ENCODE measurements around the gene RNF141. TPM values are rescaled to one million over a fixed set of nuclear protein-coding genes. Genes with fewer than 3 reads are reported as not detected.

RNF141 gene
- total RNA-seq, 1 donor from 2014 or later = 8.7 TPM

DNA sequence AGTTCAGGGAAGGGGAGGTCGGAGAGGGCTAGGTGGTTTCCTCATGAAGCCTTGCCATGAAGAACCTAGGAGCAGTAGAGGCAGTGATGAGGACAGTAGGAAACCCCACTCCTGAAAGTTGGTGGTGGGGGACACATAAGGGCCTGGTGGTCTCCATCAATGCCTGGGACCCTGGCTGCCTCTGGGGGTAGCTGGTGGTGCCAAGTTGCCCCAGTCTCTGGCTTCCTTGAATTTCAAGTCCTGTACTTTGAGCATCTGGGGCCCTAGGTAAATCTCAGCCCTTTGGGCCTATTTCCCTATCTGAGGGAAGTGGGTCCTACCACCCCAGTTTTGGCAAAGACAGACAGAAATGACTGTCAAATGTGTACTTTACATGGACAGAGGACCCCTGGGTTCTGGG is 57.8 kb downstream of the RNF141 start:
- intact Hi-C loops (cut with micrococcal nuclease) = no loop called here

DNA sequence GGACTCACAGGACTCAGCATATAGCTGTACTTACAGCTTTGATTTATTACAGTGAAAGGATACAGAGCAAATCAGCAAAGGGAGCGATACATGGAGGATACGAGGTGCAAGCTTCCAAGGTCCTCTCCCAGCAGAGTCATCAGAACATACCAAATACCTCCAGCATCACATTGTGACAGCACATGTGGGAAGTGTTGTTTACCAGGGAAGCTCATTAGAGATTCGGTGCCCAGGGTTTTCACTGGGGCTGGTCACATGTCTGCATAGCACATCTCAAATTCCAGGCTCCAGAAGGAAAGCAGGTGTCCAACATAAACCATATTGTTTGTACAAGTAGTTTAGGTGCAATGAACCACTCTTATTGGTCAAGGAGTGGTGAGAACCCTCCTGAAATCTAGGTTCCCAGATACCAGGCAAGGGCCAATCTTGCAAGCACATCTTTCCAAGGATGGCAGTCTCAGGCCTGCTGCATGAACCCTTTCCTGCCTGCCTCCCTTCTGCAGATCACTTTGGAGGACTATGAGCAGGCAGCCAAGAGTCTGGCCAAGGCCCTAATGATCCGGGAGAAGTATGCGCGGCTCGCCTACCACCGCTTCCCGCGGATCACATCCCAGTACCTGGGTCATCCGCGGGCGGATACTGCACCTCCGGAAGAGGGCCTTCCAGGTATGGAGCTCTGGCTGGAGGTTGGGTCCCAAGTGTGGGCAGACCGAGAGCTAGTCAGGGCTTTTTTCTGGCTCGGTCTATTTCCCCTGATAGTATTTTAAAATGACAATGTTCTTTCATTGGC is 59.2 kb downstream of the RNF141 start:
- intact Hi-C loops (cut with micrococcal nuclease) = no loop called here

DNA sequence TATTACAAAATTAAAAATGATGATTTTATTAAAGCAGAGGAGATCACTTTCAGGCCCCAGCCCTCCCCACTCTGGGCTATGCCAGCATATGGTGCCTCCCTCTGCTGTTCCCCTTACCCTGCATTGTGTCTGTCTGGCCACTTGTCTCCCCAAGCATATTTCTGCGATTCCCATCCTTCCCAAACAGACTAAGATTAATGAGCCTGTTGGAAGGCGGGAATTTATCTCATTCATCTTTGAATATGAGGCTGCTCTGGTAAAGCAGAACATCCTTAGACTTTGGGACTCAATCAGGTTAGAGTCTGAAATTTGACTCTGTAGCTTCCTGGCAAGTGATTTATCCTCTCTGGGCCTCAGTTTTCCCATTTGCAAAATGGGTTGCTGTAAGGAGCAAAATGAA is 60.2 kb downstream of the RNF141 start:
- intact Hi-C loops (cut with micrococcal nuclease) = no loop called here

DNA sequence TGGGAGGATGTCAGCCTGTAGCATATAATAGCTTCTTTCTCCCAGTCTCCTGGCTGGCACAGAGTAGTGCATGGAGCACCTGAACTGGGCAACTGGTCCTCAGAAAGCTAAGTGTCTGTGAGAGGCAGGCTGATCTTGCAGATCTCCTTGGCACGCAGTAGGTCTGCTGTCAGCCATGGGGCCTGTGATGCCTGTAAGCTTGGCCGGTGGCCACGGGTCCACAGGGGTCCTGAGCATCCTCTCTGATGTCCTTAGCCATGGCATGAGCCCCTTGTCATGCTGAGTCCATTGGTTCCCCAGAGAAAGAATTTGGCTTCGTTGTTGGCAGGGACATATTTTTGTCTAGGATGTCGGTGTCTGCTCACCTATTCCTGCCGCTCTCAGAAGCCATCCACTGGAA is 61.0 kb downstream of the RNF141 start:
- intact Hi-C loops (cut with micrococcal nuclease) = no loop called here

DNA sequence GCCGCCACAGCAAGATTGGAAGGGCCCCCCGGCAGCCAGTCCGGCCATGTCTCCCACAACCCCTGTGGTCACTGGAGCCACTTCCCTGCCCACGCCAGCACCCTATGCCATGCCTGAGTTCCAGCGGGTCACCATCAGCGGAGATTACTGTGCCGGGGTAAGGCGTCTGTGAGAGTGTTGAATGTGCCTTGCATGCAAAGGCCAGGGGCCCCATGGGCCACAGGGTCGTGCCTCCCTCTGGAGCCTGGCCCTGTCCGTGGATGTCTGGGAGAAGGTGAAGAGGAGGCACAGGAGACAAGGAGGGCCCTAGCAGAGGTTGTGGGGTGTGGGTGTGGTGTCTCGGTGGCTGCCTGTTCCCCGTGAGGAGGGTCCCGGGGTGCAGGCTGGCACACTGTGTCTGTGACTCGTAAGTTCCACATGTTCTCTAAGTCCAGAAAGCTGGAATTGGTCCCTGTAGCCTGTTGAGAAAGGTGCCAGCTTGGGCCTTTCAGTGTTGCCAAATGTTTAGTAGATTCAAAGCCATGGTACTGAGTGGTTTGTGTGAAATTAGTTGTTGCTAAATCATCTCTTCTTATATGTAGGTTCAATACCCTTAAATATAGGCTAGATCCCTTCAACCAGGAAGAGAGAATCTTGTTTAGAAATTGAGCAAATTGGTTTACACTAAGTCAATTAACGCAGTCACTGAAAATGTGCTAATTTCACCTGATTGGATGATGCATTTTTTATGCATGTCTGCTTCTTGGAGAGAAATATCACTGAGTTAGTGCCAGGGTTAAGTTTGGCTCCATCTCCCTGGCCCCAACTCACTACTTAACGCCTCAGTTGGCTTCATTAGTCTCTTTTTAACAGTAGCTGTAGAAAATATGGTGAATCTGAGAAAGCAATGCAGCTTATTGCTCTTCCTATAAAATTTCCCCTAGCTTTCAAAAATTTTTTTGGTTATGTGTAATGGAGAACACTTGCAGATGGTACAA is 62.1 kb downstream of the RNF141 start:
- intact Hi-C loops (cut with micrococcal nuclease) = no loop called here

DNA sequence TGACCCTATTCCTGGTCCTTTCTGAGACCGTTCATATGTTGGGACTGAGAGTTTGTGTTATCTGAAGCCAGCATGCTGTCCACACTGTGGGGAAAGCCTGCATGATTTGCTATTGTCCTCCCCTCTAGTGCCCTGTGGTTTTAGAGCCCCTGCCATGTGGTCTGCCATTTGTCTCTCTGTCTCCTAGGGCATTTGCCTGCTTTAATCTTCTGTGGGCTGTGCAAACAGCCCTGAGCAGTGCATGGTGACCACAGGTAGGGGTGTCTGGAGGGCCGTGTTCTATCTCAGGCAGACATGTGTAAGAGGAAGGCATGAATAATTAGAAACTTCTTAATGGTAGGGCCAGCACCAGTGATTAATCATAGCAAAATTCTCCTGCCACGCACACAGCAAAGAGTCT is 62.9 kb downstream of the RNF141 start:
- intact Hi-C loops (cut with micrococcal nuclease) = no loop called here

DNA sequence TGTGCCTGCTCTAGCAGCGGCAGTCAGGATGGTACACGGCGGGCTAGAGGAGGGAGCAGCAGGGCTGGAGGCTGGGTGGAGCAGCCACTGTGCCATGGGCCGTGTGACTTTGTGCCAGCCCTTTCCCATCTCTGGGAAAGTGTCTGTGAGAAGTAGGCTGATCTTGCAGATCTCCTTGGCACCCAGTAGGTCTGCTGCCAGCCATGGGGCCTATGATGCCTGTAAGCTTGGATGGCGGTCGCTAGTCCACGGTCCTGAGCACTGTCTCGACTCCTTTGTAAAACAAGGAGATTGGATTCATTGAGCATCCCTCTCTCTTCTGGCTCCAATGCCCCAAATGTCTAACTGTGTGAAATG is 63.3 kb downstream of the RNF141 start:
- intact Hi-C loops (cut with micrococcal nuclease) = no loop called here

DNA sequence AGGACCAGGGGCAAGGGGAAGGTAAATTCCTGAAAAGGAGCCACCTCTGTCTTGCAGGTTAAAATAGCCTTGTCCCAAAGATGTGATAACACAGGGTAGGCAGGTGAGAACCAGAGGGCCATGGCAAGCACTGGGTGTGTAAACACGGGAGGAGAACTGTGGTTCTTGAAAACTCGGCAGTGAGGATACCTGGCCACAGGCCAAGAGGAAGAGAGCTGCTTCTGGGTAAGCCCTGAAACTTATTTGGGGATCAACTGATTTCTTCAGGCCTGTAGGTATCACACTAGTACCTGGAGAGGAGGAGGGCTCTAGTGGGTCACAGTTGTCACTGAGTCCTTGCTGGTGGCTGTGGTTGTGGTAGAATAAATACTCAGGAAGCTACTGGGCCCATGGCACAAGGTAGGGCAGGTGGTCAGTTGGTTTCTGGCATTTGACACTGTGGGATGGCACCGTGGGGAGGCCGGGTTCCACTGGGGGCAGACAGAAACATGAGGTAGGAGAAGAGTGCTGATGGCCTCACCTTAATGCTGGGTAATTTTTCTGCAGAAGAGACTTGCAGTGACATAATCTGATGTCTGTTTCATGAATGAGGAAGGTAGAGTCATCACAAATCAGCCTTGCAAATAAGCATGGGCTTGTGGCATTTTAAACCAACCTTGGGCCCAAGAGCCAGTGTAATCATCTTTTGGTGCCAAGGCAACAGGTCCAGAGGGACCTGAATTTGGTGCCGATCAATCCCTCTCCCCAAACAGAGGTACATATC is 63.9 kb downstream of the RNF141 start:
- intact Hi-C loops (cut with micrococcal nuclease) = no loop called here

DNA sequence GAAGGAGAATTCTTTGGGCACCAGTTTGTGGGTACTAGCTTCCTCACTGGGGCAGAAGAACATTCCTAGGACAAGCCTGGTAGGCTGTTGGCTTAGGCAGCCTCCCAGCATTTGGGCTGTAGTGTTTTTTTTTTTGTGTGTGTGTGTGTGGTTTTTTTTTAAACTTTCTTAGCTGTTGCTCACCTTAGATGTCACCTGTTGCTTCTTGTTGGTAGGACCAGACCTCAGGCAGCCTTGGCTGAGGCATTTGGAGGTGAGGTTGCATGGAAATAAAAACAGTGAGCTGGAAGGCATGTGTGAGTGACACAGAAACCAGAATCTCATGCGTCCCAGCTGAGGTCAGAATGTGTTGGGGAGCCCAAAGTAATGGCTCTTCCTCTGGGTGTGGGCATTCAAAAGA is 64.6 kb downstream of the RNF141 start:
- intact Hi-C loops (cut with micrococcal nuclease) = no loop called here

DNA sequence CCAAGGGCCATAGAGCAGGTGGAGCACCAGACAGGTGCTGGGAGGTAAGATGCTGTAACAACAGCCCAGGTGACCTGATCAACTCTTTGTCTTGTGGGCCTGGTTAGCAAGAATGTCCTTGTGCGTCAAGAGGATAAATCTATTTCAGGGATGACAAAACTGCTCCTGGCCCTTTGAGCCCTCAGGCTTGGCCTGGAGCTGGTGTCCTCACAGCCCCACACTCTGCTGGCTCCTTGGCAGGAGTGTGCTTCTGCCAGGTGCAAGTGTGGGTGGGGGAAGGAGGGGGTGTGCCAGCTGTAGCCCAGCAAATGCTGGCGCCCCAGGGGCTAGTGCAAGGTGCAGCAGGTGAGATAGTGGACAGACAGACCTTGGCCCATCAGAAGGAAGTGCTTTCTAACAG is 66.4 kb downstream of the RNF141 start:
- intact Hi-C loops (cut with micrococcal nuclease) = no loop called here

DNA sequence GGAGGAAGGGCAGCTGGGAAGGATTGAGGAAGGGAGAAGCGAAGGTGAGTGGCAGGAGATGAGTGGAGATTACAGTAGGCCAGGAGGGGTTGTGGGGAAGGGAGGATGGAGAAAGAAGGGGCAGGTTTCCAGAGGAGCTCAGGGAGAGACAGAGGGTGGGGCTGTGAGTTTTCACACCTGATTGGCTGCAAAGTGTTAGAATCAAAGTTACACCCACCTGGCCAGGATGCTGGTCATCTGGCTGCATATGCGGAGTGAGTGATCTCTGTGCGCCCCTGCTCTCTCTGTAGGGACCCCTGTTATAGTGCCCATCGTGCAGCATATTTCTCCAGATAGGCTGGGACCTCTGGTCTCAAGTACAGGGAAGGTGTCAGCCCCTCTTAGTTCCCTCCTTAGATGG is 67.6 kb downstream of the RNF141 start:
- intact Hi-C loops (cut with micrococcal nuclease) = no loop called here

DNA sequence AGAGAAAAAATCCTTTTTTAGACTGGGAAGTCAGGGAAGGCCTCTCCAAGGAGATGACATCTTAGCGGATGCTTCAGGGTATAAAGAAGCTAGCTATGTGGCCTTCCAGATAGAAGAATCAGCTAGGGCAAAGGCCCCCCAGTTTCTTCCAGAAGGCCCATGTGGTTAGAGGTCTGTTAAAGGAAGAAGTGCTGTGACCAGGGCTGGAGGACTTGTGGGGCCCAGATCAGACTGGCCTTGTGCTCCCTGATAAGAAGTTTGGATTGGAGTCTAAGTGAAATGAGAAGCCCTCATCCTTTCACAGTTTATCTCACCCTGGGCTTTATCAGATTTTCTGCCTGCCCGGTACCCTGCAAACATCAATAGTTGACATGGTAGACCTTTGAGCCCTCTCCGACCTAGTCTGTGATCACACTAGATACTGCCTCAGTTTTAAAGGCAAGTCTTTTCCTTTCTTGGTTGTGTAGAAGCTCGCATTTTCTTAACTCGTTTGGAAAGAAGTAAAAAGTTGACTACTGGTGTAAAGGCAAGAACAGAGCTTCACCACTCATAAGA is 78.2 kb downstream of the RNF141 start:
- intact Hi-C loops (cut with micrococcal nuclease) = no loop called here

Other genes with a start within 250 kb of the RNF141 start
- gene SBF2, start 247.0 kb downstream of the RNF141 start, total RNA-seq = 1.8 and 2.6 TPM in 2 replicates
- gene ADM, start 236.1 kb downstream of the RNF141 start, total RNA-seq = 0.48 and 0.61 TPM in 2 replicates
- gene AMPD3, start 85.9 kb downstream of the RNF141 start, total RNA-seq = 22.4 and 24.3 TPM in 2 replicates
- not detected in 2 replicates for gene LYVE1, start 27.5 kb upstream of the RNF141 start, total RNA-seq
- gene IRAG1, start 152.6 kb upstream of the RNF141 start, total RNA-seq = not detected in 2 replicates
- 43.7 and 47.9 TPM in 2 replicates for gene CTR9, start 210.1 kb upstream of the RNF141 start, total RNA-seq